ENCODE data around the gene ST7.

ST7 gene

GRCh38 chr7:117130262-117130661 is 177.0 kb downstream of the ST7 start:
- TF ChIP-seq GATA2 (IDR thresholded peaks at IDR 0.05; ENCODE audit: low read depth, low read length) = no peak
- TF ChIP-seq GATA3 (IDR thresholded peaks at IDR 0.05; ENCODE audit: low read depth, low read length) = no peak

- TF ChIP-seq GATA2 (IDR thresholded peaks at IDR 0.05; ENCODE audit: low read depth, low read length) = no peak
- no peak for TF ChIP-seq GATA3 (IDR thresholded peaks at IDR 0.05; ENCODE audit: low read depth, low read length)
Measured at GRCh38 chr7:117132321-117133120, 179.2 kb downstream of the ST7 start.

GRCh38 chr7:117133125-117133524 is 179.8 kb downstream of the ST7 start:
- TF ChIP-seq GATA2 (IDR thresholded peaks at IDR 0.05; ENCODE audit: low read depth, low read length) (no peak), GATA3 (IDR thresholded peaks at IDR 0.05; ENCODE audit: low read depth, low read length) (no peak)

- TF ChIP-seq GATA2 (IDR thresholded peaks at IDR 0.05; ENCODE audit: low read depth, low read length) (no peak), GATA3 (IDR thresholded peaks at IDR 0.05; ENCODE audit: low read depth, low read length) (no peak)
Measured at GRCh38 chr7:117134411-117134810, 181.1 kb downstream of the ST7 start.

- TF ChIP-seq GATA3 (IDR thresholded peaks at IDR 0.05; ENCODE audit: low read depth, low read length) (no peak), GATA2 (IDR thresholded peaks at IDR 0.05; ENCODE audit: low read depth, low read length) (no peak)
Measured at GRCh38 chr7:117134889-117135552, 181.7 kb downstream of the ST7 start.

GRCh38 chr7:117135553-117135891 is 182.2 kb downstream of the ST7 start:
- TF ChIP-seq GATA3 (IDR thresholded peaks at IDR 0.05; ENCODE audit: low read depth, low read length) (no peak), GATA2 (IDR thresholded peaks at IDR 0.05; ENCODE audit: low read depth, low read length) (no peak)

GRCh38 chr7:117137868-117138267 is 184.6 kb downstream of the ST7 start:
- TF ChIP-seq GATA3 (IDR thresholded peaks at IDR 0.05; ENCODE audit: low read depth, low read length) (no peak), GATA2 (IDR thresholded peaks at IDR 0.05; ENCODE audit: low read depth, low read length) (no peak)

- TF ChIP-seq GATA2 (IDR thresholded peaks at IDR 0.05; ENCODE audit: low read depth, low read length) (no peak), GATA3 (IDR thresholded peaks at IDR 0.05; ENCODE audit: low read depth, low read length) (no peak)
Measured at GRCh38 chr7:117138495-117138894, 185.2 kb downstream of the ST7 start.

- TF ChIP-seq GATA2 (IDR thresholded peaks at IDR 0.05; ENCODE audit: low read depth, low read length) = no peak
- no peak for TF ChIP-seq GATA3 (IDR thresholded peaks at IDR 0.05; ENCODE audit: low read depth, low read length)
Measured at GRCh38 chr7:117138981-117139380, 185.7 kb downstream of the ST7 start.

- no peak for TF ChIP-seq GATA3 (IDR thresholded peaks at IDR 0.05; ENCODE audit: low read depth, low read length)
- TF ChIP-seq GATA2 (IDR thresholded peaks at IDR 0.05; ENCODE audit: low read depth, low read length) = no peak
Measured at GRCh38 chr7:117139397-117139984, 186.2 kb downstream of the ST7 start.

GRCh38 chr7:117140921-117141320 is 187.6 kb downstream of the ST7 start:
- TF ChIP-seq GATA3 (IDR thresholded peaks at IDR 0.05; ENCODE audit: low read depth, low read length) = no peak
- TF ChIP-seq GATA2 (IDR thresholded peaks at IDR 0.05; ENCODE audit: low read depth, low read length) = no peak

- TF ChIP-seq GATA2 (IDR thresholded peaks at IDR 0.05; ENCODE audit: low read depth, low read length) = no peak
- TF ChIP-seq GATA3 (IDR thresholded peaks at IDR 0.05; ENCODE audit: low read depth, low read length) = no peak
Measured at GRCh38 chr7:117143066-117143465, 189.8 kb downstream of the ST7 start.

- TF ChIP-seq GATA2 (IDR thresholded peaks at IDR 0.05; ENCODE audit: low read depth, low read length) (no peak), GATA3 (IDR thresholded peaks at IDR 0.05; ENCODE audit: low read depth, low read length) (no peak)
Measured at GRCh38 chr7:117143580-117143979, 190.3 kb downstream of the ST7 start.

- TF ChIP-seq GATA2 (IDR thresholded peaks at IDR 0.05; ENCODE audit: low read depth, low read length) (no peak), GATA3 (IDR thresholded peaks at IDR 0.05; ENCODE audit: low read depth, low read length) (no peak)
Measured at GRCh38 chr7:117145333-117145732, 192.0 kb downstream of the ST7 start.

GRCh38 chr7:117146059-117146458 is 192.8 kb downstream of the ST7 start:
- TF ChIP-seq GATA3 (IDR thresholded peaks at IDR 0.05; ENCODE audit: low read depth, low read length) (no peak), GATA2 (IDR thresholded peaks at IDR 0.05; ENCODE audit: low read depth, low read length) (no peak)

Data from SH-SY5Y (cell line).